H1 (cell line): ENCODE results near the gene EDC3. TPM values are rescaled to one million over a fixed set of nuclear protein-coding genes. Genes with fewer than 3 reads are reported as not detected.
"Not testable (repeated sequence)": the region's sequence is repeated elsewhere in the genome, so short reads cannot be mapped to it uniquely, and the experiment has no call there.

Experiments used
- CTCF ChIA-PET: fragments of 300-600 bp; sonication (Branson Sonifier 250); formaldehyde crosslinking; loops from one replicate; lab custom pipeline; 2021; ENCODE audit not compliant: partially characterized antibody; lab: Charles Lee
- POLR2A ChIA-PET: fragments of 300-600 bp; sonication (Branson Sonifier 250); formaldehyde crosslinking; loops from one replicate; lab custom pipeline; 2021; ENCODE audit warnings: inconsistent platforms; ENCODE audit not compliant: partially characterized antibody; lab: Charles Lee
- DNase-seq, 2 experiments: peaks; one replicate each; pipeline versions ENCODE4 v3.0.0 to v3.0.0-alpha.2; 2010 to 2022; ENCODE audit warnings: low spot score in 2 of 2, low read depth in 1 of 2, mixed read lengths in 1 of 2
- FAIRE-seq: peaks from 2 replicates; lab custom pipeline; 2011; peaks lifted over from hg19 to GRCh38; lab: Jason Lieb, UNC
- H2AFZ ChIP-seq: 2 replicates; pipeline ENCODE4 v1.8.1; 2012; ENCODE audit warnings: low read length, inconsistent platforms
- H2AK5ac ChIP-seq: 2 replicates; pipeline ENCODE4 v1.6.1; 2013; ENCODE audit warnings: low read depth, low read length
- H2BK120ac ChIP-seq: replicated peaks from 2 replicates; pipeline ENCODE3; 2013; ENCODE audit warnings: low read depth, low read length, inconsistent platforms
- H2BK12ac ChIP-seq: 2 replicates; pipeline ENCODE4 v1.6.1; 2013; ENCODE audit warnings: low read depth, low read length
- H2BK15ac ChIP-seq: 2 replicates; pipeline ENCODE4 v1.6.1; 2013; ENCODE audit warnings: low read length
- H2BK20ac ChIP-seq: 2 replicates; pipeline ENCODE4 v1.6.1; 2013; ENCODE audit warnings: low read length
- H2BK5ac ChIP-seq: 2 replicates; pipeline ENCODE4 v1.6.1; 2013; ENCODE audit warnings: low read depth, low read length
- H3K14ac ChIP-seq: 2 replicates; pipeline ENCODE4 v1.6.1; 2013; ENCODE audit warnings: inconsistent platforms; ENCODE audit not compliant: insufficient read length
- H3K18ac ChIP-seq: 2 replicates; pipeline ENCODE4 v1.6.1; 2013; ENCODE audit warnings: low read length; ENCODE audit errors: extremely low read depth
- H3K23ac ChIP-seq: 2 replicates; pipeline ENCODE4 v1.6.1; 2013; ENCODE audit warnings: inconsistent platforms; ENCODE audit not compliant: insufficient read length
- H3K23me2 ChIP-seq: 2 replicates; pipeline ENCODE4 v1.6.1; 2013; ENCODE audit warnings: low read depth, low read length
- H3K27ac ChIP-seq: 2 replicates; pipeline ENCODE4 v1.6.1; 2011; ENCODE audit warnings: low read depth, low read length, inconsistent platforms
- H3K27me3 ChIP-seq, 4 experiments: replicated peaks in 1 of 4; 1 replicate in 1 of 4; 2 replicates in 3 of 4; pipeline versions ENCODE4 v1.6.1 to v1.8.1; 2011 to 2013; ENCODE audit warnings: low read length in 3 of 4, mild to moderate bottlenecking in 3 of 4, inconsistent platforms in 2 of 4, mixed read lengths in 2 of 4, moderate library complexity in 1 of 4; ENCODE audit not compliant: control insufficient read depth in 3 of 4, insufficient read depth in 3 of 4; ENCODE audit errors: extremely low read depth in 1 of 4
- H3K36me3 ChIP-seq, 4 experiments: 2 replicates each; pipeline versions ENCODE4 v1.6.1 to v1.8.1; 2011 to 2013; ENCODE audit warnings: mild to moderate bottlenecking in 4 of 4, low read length in 3 of 4, moderate library complexity in 2 of 4, control low read depth in 1 of 4, inconsistent platforms in 1 of 4; ENCODE audit not compliant: insufficient read depth in 4 of 4, control insufficient read depth in 2 of 4
- H3K4ac ChIP-seq: replicated peaks from 2 replicates; pipeline ENCODE3; 2013; ENCODE audit warnings: low read length, low read depth, mixed read lengths, inconsistent platforms; ENCODE audit not compliant: insufficient read length
- H3K4me1 ChIP-seq, 4 experiments: replicated peaks in 1 of 4; 1 replicate in 1 of 4; 2 replicates in 3 of 4; pipeline versions ENCODE4 v1.6.1 to v1.8.1; 2011 to 2013; ENCODE audit warnings: low read length in 3 of 4, inconsistent platforms in 2 of 4, mixed read lengths in 1 of 4; ENCODE audit not compliant: insufficient read depth in 4 of 4, control insufficient read depth in 3 of 4
- H3K4me2 ChIP-seq, 2 experiments: 2 replicates each; pipeline versions ENCODE4 v1.6.1 to v1.8.1; 2011 to 2013; ENCODE audit warnings: low read depth in 2 of 2, low read length in 2 of 2, control low read depth in 1 of 2, inconsistent platforms in 1 of 2, mild to moderate bottlenecking in 1 of 2; ENCODE audit not compliant: insufficient read depth in 1 of 2
- H3K4me3 ChIP-seq, 4 experiments: fragments of 200-600, 300-600 bp in 1 of 4; sonication (generic), shearing (Covaris generic), sonication (Bioruptor Twin) in 1 of 4; 2 replicates each; pipeline versions ENCODE4 v1.5.1 to v1.8.1; 2011 to 2016; ENCODE audit warnings: low read length in 4 of 4, low read depth in 3 of 4, control low read depth in 2 of 4, inconsistent platforms in 2 of 4, mild to moderate bottlenecking in 2 of 4, mixed read lengths in 1 of 4, moderate library complexity in 1 of 4; ENCODE audit not compliant: insufficient read depth in 2 of 4; ENCODE audit errors: extremely low read depth in 1 of 4
- H3K56ac ChIP-seq: replicated peaks from 2 replicates; pipeline ENCODE3; 2013; ENCODE audit warnings: low read depth, mild to moderate bottlenecking, mixed read lengths, low read length, inconsistent platforms; ENCODE audit not compliant: insufficient read length
- H3K79me1 ChIP-seq: 2 replicates; pipeline ENCODE4 v1.6.1; 2013; ENCODE audit warnings: low read depth, low read length, control low read depth
- H3K79me2 ChIP-seq, 2 experiments: 2 replicates each; pipeline versions ENCODE4 v1.6.1 to v1.8.1; 2012 to 2013; ENCODE audit warnings: low read length in 2 of 2, mild to moderate bottlenecking in 2 of 2, inconsistent platforms in 1 of 2; ENCODE audit not compliant: insufficient read depth in 2 of 2, control insufficient read depth in 1 of 2
- H3K9ac ChIP-seq, 4 experiments: replicated peaks in 1 of 4; 1 replicate in 1 of 4; 2 replicates in 3 of 4; pipeline versions ENCODE4 v1.6.1 to v1.8.1; 2011 to 2013; ENCODE audit warnings: low read depth in 3 of 4, low read length in 3 of 4, control low read depth in 2 of 4, mild to moderate bottlenecking in 2 of 4, moderate library complexity in 2 of 4, inconsistent platforms in 1 of 4; ENCODE audit errors: extremely low read depth in 1 of 4
- H3K9me3 ChIP-seq, 2 experiments: 2 replicates each; pipeline versions ENCODE4 v1.6.1 to v1.8.1; 2012 to 2013; ENCODE audit warnings: mild to moderate bottlenecking in 2 of 2, moderate library complexity in 2 of 2, control low read depth in 1 of 2, inconsistent platforms in 1 of 2, low read depth in 1 of 2, low read length in 1 of 2, mixed read lengths in 1 of 2; ENCODE audit not compliant: insufficient read depth in 2 of 2
- H4K20me1 ChIP-seq, 2 experiments: replicated peaks in 1 of 2; 2 replicates each; pipeline versions ENCODE3 to v1.8.1; 2011 to 2013; ENCODE audit warnings: inconsistent platforms in 2 of 2, low read length in 2 of 2, mild to moderate bottlenecking in 1 of 2; ENCODE audit not compliant: insufficient read depth in 2 of 2, control insufficient read depth in 1 of 2
- H4K5ac ChIP-seq: 2 replicates; pipeline ENCODE4 v1.6.1; 2013; ENCODE audit warnings: low read length, low read depth, mixed read lengths, inconsistent platforms; ENCODE audit not compliant: insufficient read length
- H4K8ac ChIP-seq: 2 replicates; pipeline ENCODE4 v1.8.0; 2013; ENCODE audit warnings: mild to moderate bottlenecking, moderate library complexity, low read length, inconsistent platforms; ENCODE audit not compliant: insufficient read depth; ENCODE audit errors: extremely low read depth
- H4K91ac ChIP-seq: replicated peaks from 2 replicates; pipeline ENCODE3; 2013; ENCODE audit warnings: low read length, mixed read lengths, inconsistent platforms; ENCODE audit not compliant: insufficient read length
- ASH2L ChIP-seq: fragments of 200-600, 300-600 bp; sonication (generic); IDR thresholded peaks from one replicate; pipeline ENCODE4 v1.7.1; 2017; ENCODE audit warnings: low read length
- BCL11A ChIP-seq, 2 experiments: IDR thresholded peaks; one replicate each; pipeline ENCODE4 v1.6.1; 2011; ENCODE audit warnings: low read depth in 2 of 2, low read length in 2 of 2, mild to moderate bottlenecking in 2 of 2
- BRCA1 ChIP-seq: IDR thresholded peaks from 2 replicates; pipeline ENCODE4 v1.6.1; 2012; ENCODE audit warnings: low read depth, low read length, improper control_type of control experiment
- RXRA ChIP-seq: IDR thresholded peaks from 2 replicates; pipeline ENCODE4 v1.6.1; 2011; ENCODE audit warnings: low read depth, mild to moderate bottlenecking, low read length, moderate library complexity; ENCODE audit not compliant: insufficient read depth
- SIX5 ChIP-seq: IDR thresholded peaks from 2 replicates; pipeline ENCODE4 v1.6.1; 2011; ENCODE audit warnings: mild to moderate bottlenecking, low read depth, low read length
- SUZ12 ChIP-seq: fragments of 200-600 bp; sonication (generic); IDR thresholded peaks from 2 replicates; pipeline ENCODE4 v1.6.1; 2012; ENCODE audit warnings: mild to moderate bottlenecking, inconsistent platforms, low read length, moderate library complexity, mixed read lengths
- TAF1 ChIP-seq: IDR thresholded peaks from 2 replicates; pipeline ENCODE4 v1.6.1; 2011; ENCODE audit warnings: mild to moderate bottlenecking, low read depth, low read length
- TBP ChIP-seq: IDR thresholded peaks from 2 replicates; pipeline ENCODE4 v1.6.1; 2011; ENCODE audit warnings: low read depth, low read length, improper control_type of control experiment
- WGBS, 2 experiments: shearing (Covaris generic) in 1 of 2; methylation state at CpG; one replicate each; pipeline versions ENCODE4 v1.1.6 to v1.1.7; 2013 to 2015; ENCODE audit warnings: low lambda C conversion rate in 2 of 2, mixed read lengths in 2 of 2, inconsistent platforms in 1 of 2, low coverage in 1 of 2, missing lambda C conversion rate in 1 of 2; ENCODE audit not compliant: insufficient replicate concordance in 2 of 2, insufficient coverage in 1 of 2, insufficient read length in 1 of 2; ENCODE audit errors: extremely low coverage in 1 of 2, missing lambda C conversion rate in 1 of 2; 5-methylcytosine and 5-hydroxymethylcytosine counted together
- polyA plus RNA-seq, 7 experiments: library from polyadenylated mRNA; depleted of rRNA in 3 of 7; stranded (reverse) in 5 of 7; unstranded in 2 of 7; fragments of >200 nt in 5 of 7; fragments of 200-250 nt in 2 of 7; gene quantifications; 1 replicate in 5 of 7; 2 replicates in 1 of 7; 4 replicates in 1 of 7; pipeline versions ENCODE4 v1.2.1 to v1.2.3, GENCODE V29; 2011 to 2013; ENCODE audit warnings: missing spikeins in 2 of 7, mixed read lengths in 2 of 7
- total RNA-seq: library from RNA; stranded (reverse); fragmentation: NEBNext Ultra II Directional; extraction: Animal tissue kit (Norgen Biotek cat#: 25700); gene quantifications from 2 replicates; pipeline ENCODE4 v1.2.1, GENCODE V29; 2021
- TF ChIP-seq, protein P1 (sequence below): IDR thresholded peaks from 2 replicates; pipeline ENCODE4 v1.6.1; 2012; ENCODE audit warnings: inconsistent platforms

EDC3 gene
- total and polyA plus RNA-seq, 2 of the 8 experiments (the other 6 are each of a cell fraction or from before 2014, with no cell fraction given), result 45.0 to 50.8 TPM

DNA sequence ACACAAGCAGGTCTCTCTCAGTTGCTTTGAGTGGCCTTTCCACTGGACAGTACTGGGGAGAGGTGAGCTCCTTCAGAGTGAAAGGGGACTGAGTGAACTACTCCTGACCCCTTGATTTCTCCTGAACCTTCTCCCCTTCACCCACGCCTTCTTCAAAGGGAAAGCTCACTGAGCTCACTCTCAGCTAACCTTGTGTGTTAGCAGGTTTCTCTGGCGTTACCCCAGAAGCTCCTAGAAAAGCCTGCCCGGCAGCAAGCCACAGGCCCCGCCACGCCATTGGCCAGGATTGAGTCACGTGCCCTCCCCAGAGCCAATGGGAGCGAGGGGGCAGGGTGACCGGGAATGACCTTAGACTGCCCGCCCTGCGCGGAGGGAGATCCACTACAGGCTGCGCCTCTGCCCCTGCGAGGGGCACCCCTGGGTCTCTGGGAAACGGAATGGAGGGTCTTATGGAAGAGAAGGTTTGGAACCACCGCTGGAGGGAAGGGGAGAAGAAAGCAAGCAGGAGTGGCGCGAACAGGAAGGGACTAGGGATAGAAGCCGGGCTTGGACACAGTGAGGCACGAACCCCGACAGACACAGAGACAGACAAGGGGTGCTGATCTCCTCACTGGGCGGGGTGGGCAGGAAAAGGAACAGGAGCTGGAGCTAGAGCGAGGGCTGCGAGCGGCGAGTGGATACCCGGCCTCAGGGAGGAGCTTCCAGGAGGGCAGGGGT is 97.5 kb downstream of the EDC3 start (continued):
- TF ChIP-seq BCL11A (IDR thresholded peaks at IDR 0.05; ENCODE audit: low read depth in 2 of 2, low read length in 2 of 2), result no peak
- no peak for TF ChIP-seq TAF1
- TF ChIP-seq, protein P1, sequence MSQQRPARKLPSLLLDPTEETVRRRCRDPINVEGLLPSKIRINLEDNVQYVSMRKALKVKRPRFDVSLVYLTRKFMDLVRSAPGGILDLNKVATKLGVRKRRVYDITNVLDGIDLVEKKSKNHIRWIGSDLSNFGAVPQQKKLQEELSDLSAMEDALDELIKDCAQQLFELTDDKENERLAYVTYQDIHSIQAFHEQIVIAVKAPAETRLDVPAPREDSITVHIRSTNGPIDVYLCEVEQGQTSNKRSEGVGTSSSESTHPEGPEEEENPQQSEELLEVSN, result peak; percentile 53
- TF ChIP-seq BRCA1, result no peak
- peak; percentile 30 for TF ChIP-seq ASH2L
- 0 out of 2 replicates have a peak, but pooled peaks have one; percentile 28 for TF ChIP-seq RXRA
- peak; percentile 44; the same call in 1 of the 2 replicates for TF ChIP-seq TBP
- no peak for TF ChIP-seq SUZ12
- no peak for TF ChIP-seq SIX5

DNA sequence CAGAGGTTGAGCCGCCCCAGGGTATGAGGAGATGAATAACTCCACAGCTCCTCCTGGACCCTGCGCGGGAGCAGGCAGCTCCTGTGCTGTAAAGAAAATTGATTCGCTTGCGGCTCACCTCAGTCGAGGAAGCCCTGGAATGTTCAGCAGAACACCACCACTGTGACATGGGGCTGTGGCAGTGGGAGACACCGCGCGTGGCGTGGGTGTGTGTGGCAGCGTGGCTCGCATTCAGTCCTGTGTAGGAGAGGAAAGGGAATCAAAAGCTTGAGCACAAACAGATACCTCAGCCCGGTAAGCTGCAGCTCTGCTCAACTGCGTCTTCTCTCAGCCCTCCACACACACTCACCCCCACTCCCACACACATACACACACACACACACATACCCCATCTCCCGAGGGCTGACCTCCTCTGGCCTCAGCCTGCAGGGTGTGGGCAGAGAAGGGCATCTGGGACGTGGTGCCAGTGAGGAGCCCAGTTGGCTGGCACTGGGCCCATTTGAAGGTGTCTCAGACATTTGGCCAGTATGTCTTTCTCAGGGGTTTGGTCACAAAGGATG is 98.6 kb downstream of the EDC3 start:
- H4K8ac ChIP-seq, H4K5ac ChIP-seq, H4K91ac ChIP-seq, H3K18ac ChIP-seq, H2BK15ac ChIP-seq, H3K14ac ChIP-seq, DNase-seq, H3K9ac ChIP-seq, H3K79me2 ChIP-seq, H3K9me3 ChIP-seq, H3K23me2 ChIP-seq, H3K27me3 ChIP-seq, H3K27ac ChIP-seq, FAIRE-seq, H3K23ac ChIP-seq, H2AK5ac ChIP-seq, H2BK5ac ChIP-seq, H2BK120ac ChIP-seq, H3K4me1 ChIP-seq, CTCF ChIA-PET, H4K20me1 ChIP-seq, H2AFZ ChIP-seq, H3K4me2 ChIP-seq, H2BK12ac ChIP-seq, H3K79me1 ChIP-seq, H3K4me3 ChIP-seq, H2BK20ac ChIP-seq, H3K56ac ChIP-seq, H3K4ac ChIP-seq: not testable (repeated sequence)
- POLR2A ChIA-PET, result interaction anchor here (1.4 to 9.3 kb wide), 7 partner anchors 8 to 219 kb away, joined by 4 to 122 read pairs (median 5); partner anchors contain the start of gene CLK3
- H3K36me3 ChIP-seq, result peaks cover 17 to 34% (median 24%) of the 10 kb centered on the region in 4 experiments
- 97% methylated on average over 12 of the region's 16 CpGs; no CpG with 5 or more reads in 1 of the 2 experiments for WGBS, 2 experiments
